ENCODE results near the gene TRIO.

Gene TRIO

GRCh38 chr5:14110680-14111079 is 32.5 kb upstream of the TRIO start:
- H3K4me3 ChIP-seq (ENCODE audit: low read depth, low read length), result no peak overlapping the region
- no peak for TF ChIP-seq CTCF (IDR thresholded peaks at IDR 0.05; ENCODE audit: low read depth, low read length, missing control alignments)
- peak; percentile 58 for DNase-seq (ENCODE audit: low read depth)
- in situ Hi-C loops (cut with HindIII; ENCODE audit: low sequenced_read_pairs), result loop anchor here (25.0 kb wide), 1 partner anchor 123 kb away; no protein-coding TSS in a partner anchor

GRCh38 chr5:14112998-14113652 is 30.0 kb upstream of the TRIO start:
- H3K4me3 ChIP-seq (ENCODE audit: low read depth, low read length), result no peak overlapping the region
- no peak for DNase-seq (ENCODE audit: low read depth)
- no peak for TF ChIP-seq CTCF (IDR thresholded peaks at IDR 0.05; ENCODE audit: low read depth, low read length, missing control alignments)
- in situ Hi-C loops (cut with HindIII; ENCODE audit: low sequenced_read_pairs), result loop anchor here (25.0 kb wide), 1 partner anchor 126 kb away; no protein-coding TSS in a partner anchor

GRCh38 chr5:14114615-14115251 is 28.4 kb upstream of the TRIO start:
- H3K4me3 ChIP-seq (ENCODE audit: low read depth, low read length), result no peak overlapping the region
- no peak for TF ChIP-seq CTCF (IDR thresholded peaks at IDR 0.05; ENCODE audit: low read depth, low read length, missing control alignments)
- DNase-seq (ENCODE audit: low read depth), result no peak
- in situ Hi-C loops (cut with HindIII; ENCODE audit: low sequenced_read_pairs), result loop anchor here (25.0 kb wide), 1 partner anchor 127 kb away; no protein-coding TSS in a partner anchor

GRCh38 chr5:14115323-14115895 is 27.7 kb upstream of the TRIO start:
- no peak overlapping the region for H3K4me3 ChIP-seq (ENCODE audit: low read depth, low read length)
- DNase-seq (ENCODE audit: low read depth), result no peak
- in situ Hi-C loops (cut with HindIII; ENCODE audit: low sequenced_read_pairs), result loop anchor here (25.0 kb wide), 1 partner anchor 128 kb away; no protein-coding TSS in a partner anchor
- TF ChIP-seq CTCF (IDR thresholded peaks at IDR 0.05; ENCODE audit: low read depth, low read length, missing control alignments), result no peak

GRCh38 chr5:14118551-14119320 is 24.4 kb upstream of the TRIO start:
- in situ Hi-C loops (cut with HindIII; ENCODE audit: low sequenced_read_pairs), result loop anchor here (25.0 kb wide), 1 partner anchor 131 kb away; no protein-coding TSS in a partner anchor
- no peak overlapping the region for H3K4me3 ChIP-seq (ENCODE audit: low read depth, low read length)
- no peak for DNase-seq (ENCODE audit: low read depth)

More at GRCh38 chr5:14118551-14119320, 24.4 kb upstream of the TRIO start:
- TF ChIP-seq CTCF (IDR thresholded peaks at IDR 0.05; ENCODE audit: low read depth, low read length, missing control alignments), result no peak

Data from astrocyte of the cerebellum (primary cell).